BJ (cell line): Measurements from ENCODE around the gene HAND2. TPM values are rescaled to one million over a fixed set of nuclear protein-coding genes. Genes with fewer than 3 reads are reported as not detected.

Source experiments
- CTCF ChIA-PET: fragments of 350-600 bp; formaldehyde crosslinking; extraction: SDS; loops from one replicate; lab custom pipeline; 2021; ENCODE audit warnings: antibody characterized with exemption, inconsistent platforms; lab: Yijun Ruan, JAX
- POLR2A ChIA-PET: fragments of 300-600 bp; sonication (Branson Sonifier 250); formaldehyde crosslinking; extraction: SDS; loops from one replicate; lab custom pipeline; 2021; ENCODE audit warnings: antibody characterized with exemption; lab: Charles Lee
- DNase-seq: peaks from one replicate; pipeline ENCODE4 v3.0.0-alpha.2; 2011; ENCODE audit warnings: low read depth
- H3K27me3 ChIP-seq: 2 replicates; pipeline ENCODE4 v1.6.0; 2011; ENCODE audit warnings: low read length; ENCODE audit not compliant: control insufficient read depth, insufficient read depth
- H3K36me3 ChIP-seq: 2 replicates; pipeline ENCODE4 v1.5.1; 2011; ENCODE audit warnings: low read length; ENCODE audit not compliant: control insufficient read depth, insufficient read depth
- H3K4me3 ChIP-seq: 2 replicates; pipeline ENCODE4 v1.5.1; 2011; ENCODE audit warnings: low read depth, mild to moderate bottlenecking, control low read depth, low read length
- polyA minus RNA-seq: library from RNA; depleted of rRNA, polyadenylated mRNA; stranded (reverse); fragments of >200 nt; gene quantifications from 2 replicates; pipeline ENCODE4 v1.2.3, GENCODE V29; 2011; rRNA and poly(A)+ RNA removed
- polyA plus RNA-seq: library from polyadenylated mRNA; depleted of rRNA; stranded (reverse); fragments of >200 nt; gene quantifications from 2 replicates; pipeline ENCODE4 v1.2.3, GENCODE V29; 2011; rRNA removed
- TF ChIP-seq, protein P1 (sequence below): IDR thresholded peaks from 2 replicates; pipeline ENCODE4 v1.5.1; 2011; ENCODE audit warnings: low read depth, mild to moderate bottlenecking, control low read depth, inconsistent platforms, low read length, moderate library complexity; ENCODE audit not compliant: insufficient read depth

The HAND2 gene
- polyA plus RNA-seq (3.6 and 4.9 TPM in 2 replicates), polyA minus RNA-seq (2.4 and 2.5 TPM in 2 replicates)

DNA sequence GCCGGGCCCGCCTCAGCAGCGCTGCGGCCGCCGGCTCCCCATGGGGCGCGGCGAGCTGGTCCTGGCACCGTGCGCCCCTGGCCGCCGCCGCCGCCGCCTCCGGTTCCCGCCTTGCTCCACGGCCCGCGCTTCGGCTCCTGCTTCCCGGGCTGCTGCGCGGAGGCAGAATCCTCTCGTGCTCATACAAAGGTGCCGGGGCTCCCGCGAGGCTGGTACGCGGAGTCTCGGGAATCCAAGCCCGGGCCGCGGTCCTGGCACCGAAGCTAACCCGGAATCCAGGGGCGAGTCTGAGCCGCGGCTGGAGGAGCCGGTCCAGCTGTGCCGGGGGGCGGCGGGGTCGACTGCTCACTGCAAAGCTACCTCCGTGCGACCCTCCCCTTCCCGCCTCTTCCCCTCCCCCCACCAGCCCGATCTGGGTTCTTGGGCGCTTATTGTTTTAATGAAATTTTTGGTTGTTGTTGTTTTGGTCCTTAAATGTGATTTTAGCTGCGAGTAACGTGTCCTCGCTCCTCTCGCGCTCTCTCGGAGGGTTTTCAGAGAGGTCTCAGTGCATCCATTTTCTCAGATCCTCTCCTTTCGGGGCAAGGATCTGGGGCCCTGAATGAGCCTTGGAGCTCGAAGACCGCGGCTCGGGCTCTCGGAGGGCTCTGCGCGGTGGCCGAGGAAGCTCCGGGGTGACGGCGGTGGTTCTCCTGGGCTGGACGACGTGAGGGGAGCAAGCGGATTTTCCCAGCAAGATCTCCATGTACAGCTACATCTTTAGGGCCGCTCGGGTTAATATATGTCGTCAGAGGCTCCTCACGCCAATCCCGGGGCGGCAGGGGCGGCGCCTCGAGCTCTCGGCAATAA is at the start of gene HAND2:
TSS of gene HAND2 (minus strand) at position 753 of the 849 bp plus-strand sequence. CDS start 940 bp downstream, outside the sequence.
- no peaks in the 10 kb centered on the region for H3K36me3 ChIP-seq
- no peaks in the 10 kb centered on the region for H3K27me3 ChIP-seq
- H3K4me3 ChIP-seq = peak within 1 kb of the TSS; percentile 51
- POLR2A ChIA-PET = no interaction called here
- CTCF ChIA-PET = interaction anchor here (0.8 to 1.9 kb wide), 4 partner anchors 11 to 298 kb away, joined by 3 to 9 read pairs (median 4); no protein-coding TSS in a partner anchor
- TF ChIP-seq, protein P1, sequence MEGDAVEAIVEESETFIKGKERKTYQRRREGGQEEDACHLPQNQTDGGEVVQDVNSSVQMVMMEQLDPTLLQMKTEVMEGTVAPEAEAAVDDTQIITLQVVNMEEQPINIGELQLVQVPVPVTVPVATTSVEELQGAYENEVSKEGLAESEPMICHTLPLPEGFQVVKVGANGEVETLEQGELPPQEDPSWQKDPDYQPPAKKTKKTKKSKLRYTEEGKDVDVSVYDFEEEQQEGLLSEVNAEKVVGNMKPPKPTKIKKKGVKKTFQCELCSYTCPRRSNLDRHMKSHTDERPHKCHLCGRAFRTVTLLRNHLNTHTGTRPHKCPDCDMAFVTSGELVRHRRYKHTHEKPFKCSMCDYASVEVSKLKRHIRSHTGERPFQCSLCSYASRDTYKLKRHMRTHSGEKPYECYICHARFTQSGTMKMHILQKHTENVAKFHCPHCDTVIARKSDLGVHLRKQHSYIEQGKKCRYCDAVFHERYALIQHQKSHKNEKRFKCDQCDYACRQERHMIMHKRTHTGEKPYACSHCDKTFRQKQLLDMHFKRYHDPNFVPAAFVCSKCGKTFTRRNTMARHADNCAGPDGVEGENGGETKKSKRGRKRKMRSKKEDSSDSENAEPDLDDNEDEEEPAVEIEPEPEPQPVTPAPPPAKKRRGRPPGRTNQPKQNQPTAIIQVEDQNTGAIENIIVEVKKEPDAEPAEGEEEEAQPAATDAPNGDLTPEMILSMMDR = no peak
- peak; percentile 31 for DNase-seq

DNA sequence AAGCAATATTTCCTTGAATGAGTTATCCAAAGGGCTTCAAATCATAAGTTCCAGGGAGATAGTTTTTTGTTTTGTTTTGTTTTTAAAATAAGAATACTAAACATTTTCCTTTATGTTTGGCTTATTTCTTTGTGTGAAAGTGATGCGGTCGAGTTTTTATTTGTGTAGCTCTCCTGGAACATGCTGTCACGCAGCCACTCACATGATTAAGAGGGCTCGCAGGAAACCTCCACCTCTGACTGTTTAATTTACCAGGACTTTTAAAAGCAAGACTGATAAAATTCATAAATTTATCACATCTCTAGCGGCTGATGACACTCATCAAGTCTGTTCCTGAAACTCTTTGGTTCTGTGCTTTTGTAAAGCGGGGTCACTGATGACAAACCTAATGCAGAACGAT is 48.9 kb upstream of the HAND2 start:
- TF ChIP-seq, protein P1 = no peak
- CTCF ChIA-PET = no interaction called here
- H3K4me3 ChIP-seq = no peak overlapping the region
- no peaks in the 10 kb centered on the region for H3K36me3 ChIP-seq
- DNase-seq = no peak
- POLR2A ChIA-PET = no interaction called here
- H3K27me3 ChIP-seq = no peaks in the 10 kb centered on the region

DNA sequence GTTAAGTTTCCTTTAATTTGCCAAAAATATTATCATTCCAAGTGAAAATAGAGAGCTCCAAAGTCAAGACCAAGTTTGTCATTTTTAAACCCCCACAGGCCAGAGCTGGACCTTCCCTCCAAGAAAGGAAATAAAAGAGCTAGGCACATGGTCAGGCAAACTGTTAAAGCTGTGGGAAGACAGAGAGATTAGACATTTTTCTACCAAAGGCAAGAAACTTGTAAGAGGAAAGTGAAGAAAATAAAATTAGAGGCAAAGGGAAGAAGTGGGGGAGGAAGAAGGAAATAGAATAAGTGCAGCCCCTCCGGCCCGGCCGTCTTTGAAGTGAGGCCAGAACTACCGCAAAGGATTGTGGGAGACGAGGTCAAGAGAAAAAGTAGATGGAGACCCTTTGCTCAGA is 47.9 kb upstream of the HAND2 start:
- no peaks in the 10 kb centered on the region for H3K36me3 ChIP-seq
- no peak for DNase-seq
- H3K27me3 ChIP-seq = no peaks in the 10 kb centered on the region
- TF ChIP-seq, protein P1 = no peak
- POLR2A ChIA-PET = no interaction called here
- H3K4me3 ChIP-seq = no peak overlapping the region
- CTCF ChIA-PET = no interaction called here

DNA sequence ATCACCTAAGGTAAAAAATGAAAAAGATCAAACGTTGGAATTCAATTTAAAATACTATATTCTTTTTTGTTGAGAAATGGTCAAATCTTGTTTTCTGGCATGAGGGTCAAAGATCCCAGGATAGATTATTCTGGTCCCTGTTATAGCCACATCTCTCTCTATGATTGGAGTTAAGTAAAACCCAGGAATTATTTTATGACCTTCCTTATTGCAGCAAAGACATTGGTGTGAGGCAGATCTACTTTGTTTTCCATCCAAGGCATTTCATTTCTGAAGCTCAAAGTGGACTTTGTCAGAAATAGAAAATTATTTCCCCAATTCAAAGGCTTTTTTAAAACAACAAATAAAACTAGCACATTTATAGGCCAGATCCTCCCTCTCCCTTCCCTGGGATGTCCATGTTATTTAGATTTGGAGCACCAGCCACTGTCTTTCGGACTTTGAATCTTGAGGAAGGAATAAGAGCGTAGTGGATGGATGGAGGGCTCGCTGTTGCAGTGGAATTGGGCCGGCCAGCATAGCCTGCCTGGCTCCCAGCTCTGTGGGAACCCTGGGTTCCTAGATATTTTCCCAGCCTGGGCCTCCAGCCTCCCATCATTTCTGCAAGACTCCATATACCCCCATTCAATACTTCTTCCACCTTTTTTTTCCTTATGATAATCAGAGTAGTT is 45.6 kb upstream of the HAND2 start:
- TF ChIP-seq, protein P1 = no peak
- Histone ChIP-seq H3K36me3 (no peaks in the 10 kb centered on the region), H3K4me3 (no peak overlapping the region), H3K27me3 (no peaks in the 10 kb centered on the region)
- CTCF ChIA-PET = no interaction called here
- no peak for DNase-seq
- POLR2A ChIA-PET = no interaction called here

DNA sequence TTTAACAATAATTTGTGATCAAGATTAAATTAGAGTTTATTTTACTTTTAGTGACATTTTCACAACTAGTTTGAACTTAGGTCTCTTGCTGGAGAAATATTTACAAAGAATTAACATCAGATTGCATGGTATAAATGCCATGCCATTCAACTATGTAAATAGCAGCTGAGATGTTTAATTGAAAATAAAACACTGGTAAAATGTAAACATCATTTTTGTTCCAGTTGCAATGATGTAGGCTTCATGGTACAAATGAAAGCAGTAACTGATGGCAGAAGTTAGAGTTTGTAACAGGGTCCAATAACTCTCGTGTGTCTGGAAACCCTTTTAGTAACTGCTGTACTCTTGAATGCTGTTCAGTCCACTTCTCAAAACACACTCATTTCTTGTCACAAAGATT is 43.7 kb upstream of the HAND2 start:
- CTCF ChIA-PET = no interaction called here

More for the DNA sequence above, 43.7 kb upstream of the HAND2 start:
- TF ChIP-seq, protein P1 = no peak
- DNase-seq = no peak
- Histone ChIP-seq H3K4me3 (no peak overlapping the region), H3K27me3 (no peaks in the 10 kb centered on the region), H3K36me3 (no peaks in the 10 kb centered on the region)
- POLR2A ChIA-PET = no interaction called here
